Measurements from ENCODE around the gene TRMT5. TPM values are rescaled to one million over a fixed set of nuclear protein-coding genes. Genes with fewer than 3 reads are reported as not detected.

TRMT5 gene
- total RNA-seq, 1 experiment from 2014 or later, result 24.9 TPM

DNA sequence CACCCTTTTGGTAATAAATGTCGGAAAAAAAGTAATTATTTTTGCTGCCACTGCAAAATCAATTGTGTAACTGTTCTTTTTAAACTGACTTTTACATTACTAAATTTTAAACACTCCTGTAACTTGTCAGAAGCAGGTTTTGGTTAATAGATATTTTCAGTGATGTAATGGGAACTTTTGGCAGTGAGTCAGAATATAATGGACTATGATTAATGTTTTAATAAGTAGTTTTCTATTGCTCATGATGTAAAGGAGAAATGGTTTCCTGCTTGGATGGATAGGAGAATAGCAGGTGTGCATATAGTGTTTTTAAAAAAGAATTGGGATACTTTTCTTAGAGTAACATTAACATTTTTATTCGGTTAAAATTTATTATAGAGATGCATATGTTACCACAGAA lies 58.8 kb downstream of the TRMT5 start:
- TF ChIP-seq, protein P1, sequence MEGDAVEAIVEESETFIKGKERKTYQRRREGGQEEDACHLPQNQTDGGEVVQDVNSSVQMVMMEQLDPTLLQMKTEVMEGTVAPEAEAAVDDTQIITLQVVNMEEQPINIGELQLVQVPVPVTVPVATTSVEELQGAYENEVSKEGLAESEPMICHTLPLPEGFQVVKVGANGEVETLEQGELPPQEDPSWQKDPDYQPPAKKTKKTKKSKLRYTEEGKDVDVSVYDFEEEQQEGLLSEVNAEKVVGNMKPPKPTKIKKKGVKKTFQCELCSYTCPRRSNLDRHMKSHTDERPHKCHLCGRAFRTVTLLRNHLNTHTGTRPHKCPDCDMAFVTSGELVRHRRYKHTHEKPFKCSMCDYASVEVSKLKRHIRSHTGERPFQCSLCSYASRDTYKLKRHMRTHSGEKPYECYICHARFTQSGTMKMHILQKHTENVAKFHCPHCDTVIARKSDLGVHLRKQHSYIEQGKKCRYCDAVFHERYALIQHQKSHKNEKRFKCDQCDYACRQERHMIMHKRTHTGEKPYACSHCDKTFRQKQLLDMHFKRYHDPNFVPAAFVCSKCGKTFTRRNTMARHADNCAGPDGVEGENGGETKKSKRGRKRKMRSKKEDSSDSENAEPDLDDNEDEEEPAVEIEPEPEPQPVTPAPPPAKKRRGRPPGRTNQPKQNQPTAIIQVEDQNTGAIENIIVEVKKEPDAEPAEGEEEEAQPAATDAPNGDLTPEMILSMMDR (conservative IDR thresholded peaks at IDR 0.05), result no peak
- DNase-seq, result no peak
- H2BK5ac ChIP-seq (ENCODE audit: insufficient read length, low read length), result no peak overlapping the region

More for the DNA sequence above, 58.8 kb downstream of the TRMT5 start:
- WGBS (ENCODE audit: extremely low coverage, insufficient read length, low lambda C conversion rate), result no CpG with 5 or more reads among the region's 2 CpGs
- H2BK15ac ChIP-seq (ENCODE audit: low read depth, low read length), result no peak overlapping the region
- H3K18ac ChIP-seq (ENCODE audit: insufficient read length, low read depth, low read length), result no peak overlapping the region
- H3K79me2 ChIP-seq (ENCODE audit: insufficient read depth, low read length), result no peaks in the 10 kb centered on the region
- H3K23me2 ChIP-seq (ENCODE audit: insufficient read length, low read depth, low read length, poor library complexity, severe bottlenecking), result no peaks in the 10 kb centered on the region
- Mint-ChIP-seq H3K27me3 (ENCODE audit: low read depth) (no peaks in the 10 kb centered on the region), H3K27ac (no peak overlapping the region), H3K36me3 (ENCODE audit: insufficient read depth in 1 of 3, low read depth in 3 of 3) (no peaks in the 10 kb centered on the region), H3K4me3 (no peak overlapping the region), H3K9me3 (no peaks in the 10 kb centered on the region), H3K4me1 (no peaks in the 10 kb centered on the region)
- H3K14ac ChIP-seq (ENCODE audit: insufficient read depth, low read length), result no peak overlapping the region
- no peak overlapping the region for H3K4ac ChIP-seq (ENCODE audit: low read depth, low read length)
- no peak overlapping the region for H2BK20ac ChIP-seq (ENCODE audit: low read depth, low read length, poor library complexity, severe bottlenecking)
- no peak overlapping the region for H4K91ac ChIP-seq (ENCODE audit: insufficient read length, low read depth, low read length)
- no peaks in the 10 kb centered on the region for H3K27me3 ChIP-seq (ENCODE audit: insufficient read depth, low read length)
- H2AK5ac ChIP-seq (ENCODE audit: insufficient read length, low read length), result no peak overlapping the region
- H3K56ac ChIP-seq (ENCODE audit: insufficient read length, low read depth, low read length), result no peak overlapping the region
- no peaks in the 10 kb centered on the region for H4K20me1 ChIP-seq (ENCODE audit: control insufficient read depth, insufficient read depth, insufficient read length)
- no peak overlapping the region for H3K27ac ChIP-seq (ENCODE audit: insufficient read length, low read depth, low read length)
- no peak overlapping the region for H3K4me2 ChIP-seq (ENCODE audit: insufficient read depth, insufficient read length, low read length)
- no peak overlapping the region for H2BK120ac ChIP-seq (ENCODE audit: low read depth, low read length, poor library complexity, severe bottlenecking)
- H2BK12ac ChIP-seq (ENCODE audit: insufficient read length, low read depth, low read length), result no peak overlapping the region
- no peak overlapping the region for H3T11ph ChIP-seq (ENCODE audit: low read length)
- H3K4me1 ChIP-seq (ENCODE audit: insufficient read depth, low read length), result no peaks in the 10 kb centered on the region
- no peak overlapping the region for H3K23ac ChIP-seq (ENCODE audit: insufficient read length, low read depth, low read length)
- no peaks in the 10 kb centered on the region for H3K9me3 ChIP-seq (ENCODE audit: control insufficient read depth, low read depth, low read length)
- no peak overlapping the region for H3K9ac ChIP-seq (ENCODE audit: extremely low read depth, insufficient read length, low read length)
- no peak overlapping the region for H2AFZ ChIP-seq (ENCODE audit: low read length)
- no peaks in the 10 kb centered on the region for H3K79me1 ChIP-seq (ENCODE audit: insufficient read depth, low read depth, low read length, poor library complexity, severe bottlenecking)
- H4K8ac ChIP-seq (replicated peaks; ENCODE audit: insufficient read length, low read depth, low read length), result no peak overlapping the region
- no peak overlapping the region for H4K5ac ChIP-seq (ENCODE audit: insufficient read length, low read depth, low read length)

Other genes with a start within 250 kb of the TRMT5 start
- gene MNAT1, start 246.3 kb downstream of the TRMT5 start, total RNA-seq (2021), result 43.1 and 47.4 TPM in 2 replicates
- gene SLC38A6, start 166 bp upstream of the TRMT5 start, total RNA-seq (2021), result 6.0 and 7.2 TPM in 2 replicates